HT1080 (cell line): ENCODE results near the gene CDC42BPA. TPM values are rescaled to one million over a fixed set of nuclear protein-coding genes. Genes with fewer than 3 reads are reported as not detected.
"Not testable (repeated sequence)": the region's sequence is repeated elsewhere in the genome, so short reads cannot be mapped to it uniquely, and the experiment has no call there.

Experiments used
- DNase-seq: peaks from one replicate; pipeline ENCODE4 v3.0.0-alpha.2; 2015; ENCODE audit warnings: low read depth
- total RNA-seq: library from RNA; depleted of rRNA; stranded (reverse); fragments of >200 nt; shearing (Covaris generic); gene quantifications from 2 replicates; pipeline ENCODE4 v1.2.3, GENCODE V29; 2014

The CDC42BPA gene
- total RNA-seq, 1 experiment from 2014 or later, result 14.2 TPM

GRCh38 chr1:227311389-227312001, 6.8 kb downstream of the CDC42BPA start:
- no peak for DNase-seq

- no peak for DNase-seq
Measured at GRCh38 chr1:227308367-227309336, 9.6 kb downstream of the CDC42BPA start.

- no peak for DNase-seq
Measured at GRCh38 chr1:227306689-227307088, 11.6 kb downstream of the CDC42BPA start.

- no peak for DNase-seq
Measured at GRCh38 chr1:227305894-227306626, 12.2 kb downstream of the CDC42BPA start.

GRCh38 chr1:227304665-227305064, 13.6 kb downstream of the CDC42BPA start:
- DNase-seq, result no peak

GRCh38 chr1:227303662-227304061, 14.6 kb downstream of the CDC42BPA start:
- DNase-seq, result no peak

- DNase-seq, result no peak
Measured at GRCh38 chr1:227300682-227301081, 17.6 kb downstream of the CDC42BPA start.

- DNase-seq, result no peak
Measured at GRCh38 chr1:227299688-227300087, 18.6 kb downstream of the CDC42BPA start.

GRCh38 chr1:227299241-227299627, 19.1 kb downstream of the CDC42BPA start:
- no peak for DNase-seq

- DNase-seq, result no peak
Measured at GRCh38 chr1:227298512-227299240, 19.6 kb downstream of the CDC42BPA start.

GRCh38 chr1:227297073-227297793, 21.1 kb downstream of the CDC42BPA start:
- no peak for DNase-seq

GRCh38 chr1:227295609-227296008, 22.7 kb downstream of the CDC42BPA start:
- DNase-seq, result no peak

- no peak for DNase-seq
Measured at GRCh38 chr1:227285745-227286144, 32.5 kb downstream of the CDC42BPA start.

- DNase-seq, result no peak
Measured at GRCh38 chr1:227281371-227281770, 36.9 kb downstream of the CDC42BPA start.

GRCh38 chr1:227280836-227281235, 37.5 kb downstream of the CDC42BPA start:
- DNase-seq, result no peak

- not testable (repeated sequence) for DNase-seq
Measured at GRCh38 chr1:227276156-227276693, 42.1 kb downstream of the CDC42BPA start.

GRCh38 chr1:227273557-227273956, 44.7 kb downstream of the CDC42BPA start:
- DNase-seq, result peak; percentile 2

GRCh38 chr1:227272428-227272827, 45.9 kb downstream of the CDC42BPA start:
- no peak for DNase-seq

GRCh38 chr1:227270554-227270953, 47.7 kb downstream of the CDC42BPA start:
- no peak for DNase-seq

- no peak for DNase-seq
Measured at GRCh38 chr1:227268943-227269342, 49.3 kb downstream of the CDC42BPA start.
